OCI-LY7 (cell line): ENCODE data around the gene PCED1B. TPM values are rescaled to one million over a fixed set of nuclear protein-coding genes. Genes with fewer than 3 reads are reported as not detected.
"Not testable (repeated sequence)": the region's sequence is repeated elsewhere in the genome, so short reads cannot be mapped to it uniquely, and the experiment has no call there.

Experiments used
- BruUV-seq: library from RNA; stranded (reverse); fragments of 400-500 nt; replicated peaks from 2 replicates; lab custom pipeline; 2021; lab: Mats Ljungman, UMichigan
- CTCF ChIA-PET: fragments of 300-600 bp; sonication (Branson Sonifier 250); formaldehyde crosslinking; loops from one replicate; lab custom pipeline; 2022; ENCODE audit warnings: antibody characterized with exemption; ENCODE audit not compliant: unreplicated experiment; lab: Charles Lee
- POLR2A ChIA-PET: fragments of 300-600 bp; sonication (Branson Sonifier 250); formaldehyde crosslinking; loops from one replicate; lab custom pipeline; 2022; ENCODE audit warnings: antibody characterized with exemption; lab: Charles Lee
- DNase-seq: peaks from one replicate; pipeline ENCODE4 v3.0.0-alpha.2; 2015; ENCODE audit warnings: low spot score
- H2AFZ ChIP-seq: fragments of 200-600 bp; sonication (generic), shearing (Covaris generic); 2 replicates; pipeline ENCODE4 v1.6.1; 2014; ENCODE audit warnings: mild to moderate bottlenecking, antibody characterized with exemption, low read length, moderate library complexity
- H3K27ac ChIP-seq: fragments of 200-600 bp; sonication (generic); 2 replicates; pipeline ENCODE4 v1.5.1; 2014; ENCODE audit warnings: mixed run types, low read depth, mild to moderate bottlenecking, moderate library complexity, low read length, inconsistent platforms; ENCODE audit not compliant: poor library complexity, severe bottlenecking
- H3K36me3 ChIP-seq: fragments of 200-600 bp; sonication (generic); 2 replicates; pipeline ENCODE4 v1.6.1; 2014; ENCODE audit warnings: mild to moderate bottlenecking, antibody characterized with exemption, low read length, moderate library complexity, mixed read lengths; ENCODE audit not compliant: insufficient read depth
- H3K4me1 ChIP-seq: fragments of 200-600 bp; sonication (generic); 2 replicates; pipeline ENCODE4 v1.5.1; 2014; ENCODE audit warnings: mild to moderate bottlenecking, low read length; ENCODE audit not compliant: insufficient read depth, poor library complexity, severe bottlenecking
- H3K4me2 ChIP-seq: fragments of 200-600 bp; sonication (generic); 2 replicates; pipeline ENCODE4 v1.6.1; 2014; ENCODE audit warnings: mild to moderate bottlenecking, low read length
- H3K4me3 ChIP-seq: fragments of 200-600 bp; sonication (generic); 2 replicates; pipeline ENCODE4 v1.5.1; 2014; ENCODE audit warnings: mild to moderate bottlenecking, low read depth, low read length; ENCODE audit not compliant: poor library complexity, severe bottlenecking
- H3K79me2 ChIP-seq: fragments of 200-600 bp; sonication (generic); 2 replicates; pipeline ENCODE4 v1.6.1; 2016; ENCODE audit warnings: low read depth, mild to moderate bottlenecking, low read length, moderate library complexity, mixed read lengths; ENCODE audit not compliant: insufficient read depth
- H3K9me2 ChIP-seq: fragments of 200-600 bp; sonication (generic); 2 replicates; pipeline ENCODE4 v1.6.1; 2016; ENCODE audit warnings: mild to moderate bottlenecking, low read length, mixed read lengths; ENCODE audit not compliant: insufficient read depth
- H3K9me3 ChIP-seq: fragments of 200-600 bp; sonication (generic); 2 replicates; pipeline ENCODE4 v1.6.1; 2014; ENCODE audit warnings: mild to moderate bottlenecking, mixed run types, low read length, mixed read lengths
- H4K20me1 ChIP-seq: fragments of 200-600 bp; sonication (generic); 2 replicates; pipeline ENCODE4 v1.6.1; 2014; ENCODE audit warnings: mild to moderate bottlenecking, antibody characterized with exemption, low read length, moderate library complexity, mixed read lengths; ENCODE audit not compliant: insufficient read depth
- CTCF ChIP-seq: fragments of 200-600 bp; sonication (generic); conservative IDR thresholded peaks from 2 replicates; pipeline ENCODE4 v1.5.1; 2014; ENCODE audit warnings: mild to moderate bottlenecking, antibody characterized with exemption, low read length, moderate library complexity, mixed read lengths
- EZH2phosphoT487 ChIP-seq: fragments of 200-600 bp; sonication (generic); IDR thresholded peaks from 2 replicates; pipeline ENCODE4 v1.6.1; 2018; ENCODE audit warnings: low read depth, borderline replicate concordance, mild to moderate bottlenecking, mixed run types, antibody characterized with exemption, low read length, moderate library complexity, mixed read lengths
- intact Hi-C: fragments of 100-400 bp; cut with micrococcal nuclease; formaldehyde crosslinking; loops from one replicate; pipeline ENCODE4 v1.10.0; 2022; ENCODE audit not compliant: unreplicated experiment
- total RNA-seq, 2 experiments: library from RNA; depleted of rRNA in 1 of 2; stranded (reverse); fragments of >200 nt in 1 of 2; shearing (Covaris generic) in 1 of 2; gene quantifications; 2 replicates each; pipeline ENCODE4 v1.2.3, GENCODE V29; 2014 to 2022

PCED1B gene
- total RNA-seq, 2 experiments from 2014 or later = 8.4 to 24.3 TPM

GRCh38 chr12:47200446-47200845 lies 121.0 kb downstream of the PCED1B start:
- ChIA-PET CTCF (no interaction called here), POLR2A (interaction anchor here (0.6 to 1.2 kb wide), 2 partner anchors 17 to 76 kb away, joined by 3 read pairs; no protein-coding TSS in a partner anchor)
- peaks cover 8% of the 10 kb centered on the region for H3K4me1 ChIP-seq
- no peak overlapping the region for H3K4me3 ChIP-seq
- H3K36me3 ChIP-seq = peaks cover 11% of the 10 kb centered on the region
- H2AFZ ChIP-seq = no peak overlapping the region
- DNase-seq = no peak
- H3K4me2 ChIP-seq = no peak overlapping the region
- no TSS peak for BruUV-seq
- H4K20me1 ChIP-seq = no peaks in the 10 kb centered on the region
- no peak overlapping the region for H3K27ac ChIP-seq
- intact Hi-C loops = no loop called here
- no peaks in the 10 kb centered on the region for H3K9me2 ChIP-seq
- no peaks in the 10 kb centered on the region; the same call in 1 of the 2 replicates for H3K9me3 ChIP-seq
- TF ChIP-seq CTCF (no peak), EZH2phosphoT487 (no peak)
- no peaks in the 10 kb centered on the region for H3K79me2 ChIP-seq

GRCh38 chr12:47201190-47201589 lies 121.8 kb downstream of the PCED1B start:
- H3K79me2 ChIP-seq, H3K4me2 ChIP-seq, CTCF ChIA-PET, H4K20me1 ChIP-seq, H3K9me2 ChIP-seq, BruUV-seq, DNase-seq, intact Hi-C loops, H3K4me1 ChIP-seq, H3K9me3 ChIP-seq, H3K4me3 ChIP-seq, H2AFZ ChIP-seq, H3K27ac ChIP-seq: not testable (repeated sequence)
- POLR2A ChIA-PET = interaction anchor here (1.0 to 1.9 kb wide), 2 partner anchors 8 to 69 kb away, joined by 3 to 10 read pairs; no protein-coding TSS in a partner anchor
- H3K36me3 ChIP-seq = peaks cover 18% of the 10 kb centered on the region

- Histone ChIP-seq H3K36me3 (peaks cover 28% of the 10 kb centered on the region), H2AFZ (no peak overlapping the region), H4K20me1 (no peaks in the 10 kb centered on the region), H3K27ac (no peak overlapping the region), H3K9me2 (no peaks in the 10 kb centered on the region), H3K4me1 (peaks cover 16% of the 10 kb centered on the region), H3K79me2 (no peaks in the 10 kb centered on the region; the same call in 1 of the 2 replicates), H3K9me3 (no peaks in the 10 kb centered on the region; the same call in 1 of the 2 replicates), H3K4me3 (no peak overlapping the region), H3K4me2 (no peak overlapping the region)
- no TSS peak for BruUV-seq
- intact Hi-C loops = no loop called here
- no peak for DNase-seq
- no peak for TF ChIP-seq EZH2phosphoT487
- TF ChIP-seq CTCF = no peak
- CTCF ChIA-PET = no interaction called here
- POLR2A ChIA-PET = interaction anchor here (0.6 to 1.9 kb wide), 6 partner anchors 9 to 289 kb away, joined by 3 to 10 read pairs (median 4); no protein-coding TSS in a partner anchor
These were observed 122.8 kb downstream of the PCED1B start for GRCh38 chr12:47202176-47202575.
